ENCODE data around the gene PTPRK.

The PTPRK gene

DNA sequence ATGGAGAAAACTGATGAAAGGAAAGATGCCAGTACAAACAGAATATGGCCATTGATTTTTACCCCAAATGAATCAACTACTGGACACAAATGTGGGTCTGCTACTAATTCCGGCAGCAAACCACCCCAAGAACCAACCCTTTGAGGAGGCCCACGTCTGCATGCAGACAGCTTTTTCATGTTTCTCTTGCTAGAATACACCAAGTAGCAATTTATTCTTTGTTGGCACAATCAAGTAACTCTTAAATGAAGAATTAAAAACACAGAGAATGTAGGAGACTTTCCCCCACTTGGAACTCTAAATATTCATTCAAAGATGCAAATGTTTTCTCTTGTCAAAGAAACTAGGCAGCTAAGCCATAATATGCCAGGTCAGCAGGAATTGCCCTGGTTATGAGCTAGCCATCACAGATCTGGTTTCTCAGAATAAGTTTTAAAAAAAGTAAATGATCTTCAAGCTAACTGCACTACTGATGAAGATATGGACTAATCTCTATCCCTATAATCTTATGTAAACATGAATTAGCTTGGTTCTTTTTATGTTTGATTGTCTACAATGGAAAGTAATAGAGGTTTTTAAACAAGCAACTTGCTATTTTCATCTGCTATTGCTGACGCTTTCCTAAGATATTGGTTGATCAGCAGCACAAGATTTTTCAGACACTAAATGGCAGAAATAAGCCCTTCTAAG is 456.4 kb downstream of the PTPRK start:
- DNase-seq: no peak

DNA sequence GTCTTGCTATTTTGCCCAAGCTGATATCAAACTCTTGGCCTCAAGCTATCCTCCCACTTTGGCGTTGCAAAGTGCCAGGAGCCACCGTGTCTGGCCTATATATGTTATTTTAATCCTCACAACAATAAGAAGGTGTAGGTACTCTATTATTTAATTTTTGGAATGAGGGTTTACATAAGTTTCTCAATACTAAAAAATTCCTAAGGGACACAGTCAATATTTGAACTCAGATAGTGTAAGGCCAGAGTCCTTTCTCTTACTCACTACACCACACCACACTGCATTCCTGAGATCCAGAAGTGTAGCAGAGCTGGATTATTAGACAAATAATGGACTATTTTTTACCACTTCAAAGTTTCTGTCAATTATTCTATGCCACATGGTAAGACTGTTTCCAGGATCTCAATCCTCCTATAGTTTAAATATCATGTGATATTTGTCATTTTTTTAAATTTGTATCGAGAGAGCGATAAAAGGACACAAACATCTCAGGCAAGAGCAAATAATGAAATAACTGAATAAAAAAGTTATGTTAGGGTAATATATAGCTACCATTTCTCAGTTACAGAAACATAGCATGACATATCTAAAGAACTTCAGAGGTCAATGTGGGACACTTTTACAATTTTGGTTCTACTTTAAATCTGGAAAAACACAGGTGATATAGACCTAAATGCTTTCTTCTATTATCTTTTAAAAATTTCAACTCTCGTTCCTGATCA is 457.4 kb downstream of the PTPRK start:
- DNase-seq: no peak

DNA sequence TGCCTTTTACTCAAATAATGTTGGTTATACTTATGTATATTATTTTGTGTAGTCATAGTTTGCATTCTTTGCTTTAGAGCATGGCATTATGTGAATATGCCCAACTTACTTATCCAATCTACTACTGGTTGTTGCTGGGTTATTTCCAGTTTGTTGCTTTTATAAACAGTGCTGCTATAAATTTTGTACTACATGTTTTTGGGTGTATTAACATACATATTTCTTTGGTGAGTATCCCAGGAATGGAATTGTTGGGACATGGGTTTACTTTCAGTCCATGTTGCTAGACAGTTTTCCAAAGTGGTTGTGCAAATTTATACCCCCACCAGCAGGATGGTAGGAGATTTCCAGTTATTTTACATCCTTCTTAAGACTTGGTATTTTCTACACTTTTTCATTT is 462.5 kb downstream of the PTPRK start:
- no peak for DNase-seq

DNA sequence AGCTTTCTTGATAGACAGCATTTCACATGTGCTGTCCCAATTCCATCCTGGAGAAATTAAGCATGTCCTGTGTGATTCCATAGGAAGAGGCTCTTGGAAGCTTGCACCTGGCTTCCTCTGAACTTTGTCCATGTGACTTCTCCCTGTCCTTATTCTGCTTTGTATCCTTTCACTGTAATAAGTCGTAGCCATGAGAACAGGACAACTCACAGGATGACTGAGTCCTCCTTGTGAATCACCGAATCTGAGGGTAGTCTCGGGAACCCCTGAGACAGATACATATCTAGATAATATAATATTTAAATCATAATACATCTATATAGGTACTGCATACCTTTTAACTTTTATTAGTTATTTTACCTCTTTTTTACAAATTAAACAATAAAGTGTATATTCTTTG is 462.9 kb downstream of the PTPRK start:
- DNase-seq: no peak

DNA sequence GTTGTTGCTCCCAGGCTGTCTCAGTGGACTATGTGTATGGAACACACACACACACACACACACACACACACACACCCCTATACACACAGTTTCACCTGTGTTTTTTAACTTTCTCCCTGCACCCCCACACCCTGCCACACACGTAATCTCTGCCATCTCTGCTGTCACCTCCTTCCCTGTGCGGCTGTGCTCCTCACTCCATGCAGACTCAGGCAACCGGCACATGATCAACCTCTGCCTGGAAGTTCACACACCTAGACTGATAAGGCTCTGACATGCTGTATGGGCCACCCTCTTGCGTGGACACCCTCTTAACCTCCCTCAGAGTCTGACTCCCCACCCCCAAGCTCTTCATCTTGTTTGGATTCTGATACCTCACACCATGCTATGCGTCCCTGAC is 467.3 kb downstream of the PTPRK start:
- DNase-seq: no peak

DNA sequence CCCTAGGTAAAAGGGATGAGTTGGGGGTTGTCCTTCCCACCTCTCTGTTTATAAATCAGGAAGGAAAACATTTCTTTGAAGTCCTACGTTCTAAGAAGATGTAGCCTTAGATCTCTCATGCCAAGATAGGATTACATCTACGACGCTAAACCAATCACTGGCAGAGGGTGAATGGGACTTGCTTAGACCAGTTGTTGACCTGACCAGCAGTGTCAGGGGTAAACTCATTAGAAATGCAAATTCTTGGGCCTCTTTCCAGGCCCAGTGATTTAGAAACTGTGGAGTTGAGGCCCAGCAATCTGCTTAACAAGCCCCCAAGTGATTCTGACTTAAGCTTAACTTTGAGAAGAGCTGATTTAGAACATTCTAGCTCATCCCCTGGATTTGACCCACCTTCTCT is 472.4 kb downstream of the PTPRK start:
- DNase-seq: no peak

DNA sequence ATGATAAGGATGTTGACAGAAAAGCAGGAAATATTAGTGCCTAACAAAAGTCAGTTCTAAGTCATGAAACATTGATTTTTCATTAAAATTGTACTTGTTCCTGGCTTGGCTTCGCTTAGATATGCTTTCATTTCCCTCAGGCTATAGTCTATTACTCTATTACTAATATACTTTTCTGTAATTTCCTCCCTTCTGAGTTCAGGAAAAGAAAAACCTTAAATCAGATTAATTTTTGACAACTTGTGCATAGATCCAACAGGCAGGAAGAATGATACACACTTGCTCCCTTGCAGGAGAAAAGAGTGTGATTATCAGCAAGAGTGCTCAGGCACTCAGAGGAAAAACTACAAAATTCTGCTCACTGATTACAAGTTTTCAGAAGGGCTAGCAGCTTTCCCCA is 474.4 kb downstream of the PTPRK start:
- DNase-seq: no peak

DNA sequence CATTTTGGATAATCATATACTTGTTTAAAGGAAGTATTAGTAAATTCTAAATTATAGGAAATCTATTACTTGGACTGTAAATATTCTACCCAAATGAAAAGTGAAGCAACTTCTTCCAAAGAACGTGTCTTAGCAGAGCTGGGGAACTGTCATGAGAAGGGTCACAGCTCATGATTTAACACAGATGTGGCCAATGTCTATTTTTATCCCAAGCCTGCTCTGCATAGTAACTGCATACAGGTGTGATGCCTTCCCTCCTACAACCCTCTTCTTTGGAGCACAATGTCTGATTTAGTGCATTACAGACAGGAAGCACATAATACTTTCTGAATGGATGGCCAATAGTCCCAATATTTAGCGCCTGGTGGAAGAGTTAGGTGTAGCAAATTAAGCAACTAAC is 480.9 kb downstream of the PTPRK start:
- no peak for DNase-seq

DNA sequence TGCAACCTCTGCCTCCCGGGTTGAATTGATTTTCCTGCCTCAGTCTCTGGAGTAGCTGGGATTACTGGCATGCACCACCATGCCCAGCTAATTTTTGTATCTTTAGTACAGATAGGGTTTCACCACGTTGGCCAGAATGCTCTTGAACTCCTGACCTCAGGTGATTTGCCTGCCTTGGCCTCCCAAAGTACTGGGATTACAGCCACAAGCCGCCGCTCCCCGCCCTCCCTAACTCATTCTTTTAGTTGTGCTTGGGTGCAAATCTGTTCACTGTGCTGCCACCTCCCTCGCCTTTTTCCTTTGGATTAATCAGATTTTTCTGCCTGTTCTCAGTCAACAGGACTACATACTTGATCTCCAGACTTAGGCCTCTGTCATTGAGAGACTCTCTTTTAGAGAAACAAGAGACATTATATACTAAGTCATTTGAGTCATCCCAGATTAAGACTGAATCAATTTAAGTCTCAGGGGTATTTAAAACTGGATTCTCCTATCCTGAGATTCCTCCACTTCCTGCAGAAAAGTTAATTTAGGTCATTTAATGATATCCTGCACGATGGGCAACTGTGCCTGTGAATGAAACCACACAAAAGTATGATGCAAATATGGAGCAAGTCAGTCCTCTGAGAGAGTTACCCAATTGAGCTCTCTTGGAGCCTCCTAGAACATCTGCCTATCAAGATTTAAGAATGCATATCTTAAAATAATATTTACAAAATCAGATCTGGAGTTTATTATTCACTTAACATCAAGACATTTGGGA is 483.4 kb downstream of the PTPRK start:
- DNase-seq: no peak

DNA sequence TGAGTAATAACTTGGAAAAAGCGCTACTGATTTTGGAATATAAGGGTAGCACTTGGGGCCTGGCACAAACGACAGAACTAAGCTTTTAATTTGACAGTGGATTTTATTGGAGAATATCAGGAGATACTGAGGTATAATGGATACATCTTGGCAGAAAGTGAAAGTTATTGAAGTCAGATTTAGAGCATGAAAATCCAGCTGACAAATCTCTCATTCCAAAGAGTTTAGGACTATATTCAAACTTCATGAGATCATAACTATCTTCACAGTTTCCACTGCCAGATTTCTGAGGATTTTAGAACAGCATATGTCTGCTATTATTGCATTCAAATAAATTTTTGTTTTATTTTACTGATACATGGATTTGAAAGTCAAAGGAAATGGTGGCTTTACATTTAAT is 487.2 kb downstream of the PTPRK start:
- DNase-seq: no peak

DNA sequence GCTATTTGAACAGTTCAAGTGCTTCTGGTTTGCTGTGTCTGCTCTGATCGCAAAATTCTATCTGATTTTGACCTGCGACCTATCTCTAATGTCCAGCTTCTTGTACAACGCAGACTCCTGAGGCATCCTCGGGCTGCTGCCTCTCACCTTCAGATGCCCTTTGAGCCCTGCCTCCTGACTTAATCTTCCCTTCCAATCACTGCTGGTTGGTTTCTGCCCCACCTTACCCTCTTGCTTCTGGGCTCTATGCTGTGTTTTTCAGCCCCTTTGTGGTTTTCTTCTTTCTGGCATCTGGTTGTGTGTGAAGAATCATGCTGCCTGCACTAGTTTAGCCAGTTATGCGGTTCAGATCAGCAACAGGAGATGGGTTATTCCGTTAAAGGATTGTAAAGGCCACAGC is 488.4 kb downstream of the PTPRK start:
- no peak for DNase-seq

DNA sequence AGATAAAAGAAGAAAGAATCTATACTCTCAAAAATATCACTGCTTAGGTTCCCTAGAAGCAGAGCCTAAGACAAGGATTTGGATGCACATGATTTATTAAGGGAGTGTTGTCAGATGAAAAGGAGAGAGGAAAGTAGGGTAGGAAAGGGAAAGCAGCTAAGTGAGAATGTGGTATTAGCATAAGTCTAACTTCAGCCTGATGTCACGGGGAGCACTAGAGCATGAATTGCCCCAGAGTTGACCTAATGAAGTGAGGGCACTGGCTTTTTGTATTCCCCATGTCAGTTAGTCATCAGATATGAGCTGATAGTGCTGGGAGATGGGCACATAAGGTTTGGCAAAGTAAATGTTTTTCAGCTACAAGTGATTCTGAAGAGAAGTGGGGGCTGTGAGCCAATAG is 490.6 kb downstream of the PTPRK start:
- no peak for DNase-seq

DNA sequence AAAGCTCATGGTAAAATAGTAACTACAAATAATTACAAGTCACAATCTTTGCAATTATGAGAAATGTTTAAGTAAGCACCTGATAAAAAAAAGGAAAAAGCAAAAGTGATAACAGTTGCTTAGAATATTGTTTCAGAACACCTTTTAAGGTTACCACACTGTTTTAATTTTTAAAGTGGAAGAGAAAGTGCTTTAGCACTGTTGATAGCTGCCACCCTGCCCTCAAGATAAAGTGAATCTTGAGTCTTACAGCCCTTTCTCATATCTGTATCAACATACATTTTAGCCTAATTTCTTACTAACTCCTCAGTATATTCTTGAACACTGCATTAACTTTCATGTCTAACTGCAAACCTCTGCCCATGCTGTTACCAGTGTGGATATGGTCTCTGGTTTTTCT is 492.2 kb downstream of the PTPRK start:
- no peak for DNase-seq

DNA sequence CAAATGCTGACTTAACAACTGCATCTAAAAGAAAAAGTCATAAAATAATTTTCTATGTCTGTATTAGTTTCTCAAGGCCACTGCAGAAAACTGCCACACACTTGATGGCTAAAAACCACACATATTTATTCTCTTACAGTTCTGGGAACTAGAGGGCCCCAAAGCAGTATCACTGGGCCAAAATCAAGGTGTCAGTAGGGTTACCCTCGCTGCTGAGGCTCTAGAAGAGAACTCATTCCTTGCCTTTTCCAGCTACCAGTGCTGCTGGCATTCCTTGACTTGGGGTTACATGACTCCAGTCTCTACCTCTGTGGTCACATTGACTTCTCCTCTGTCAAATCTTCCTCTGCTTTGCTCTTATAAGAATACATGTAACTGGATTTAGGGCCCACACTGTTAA is 494.9 kb downstream of the PTPRK start:
- DNase-seq: no peak

DNA sequence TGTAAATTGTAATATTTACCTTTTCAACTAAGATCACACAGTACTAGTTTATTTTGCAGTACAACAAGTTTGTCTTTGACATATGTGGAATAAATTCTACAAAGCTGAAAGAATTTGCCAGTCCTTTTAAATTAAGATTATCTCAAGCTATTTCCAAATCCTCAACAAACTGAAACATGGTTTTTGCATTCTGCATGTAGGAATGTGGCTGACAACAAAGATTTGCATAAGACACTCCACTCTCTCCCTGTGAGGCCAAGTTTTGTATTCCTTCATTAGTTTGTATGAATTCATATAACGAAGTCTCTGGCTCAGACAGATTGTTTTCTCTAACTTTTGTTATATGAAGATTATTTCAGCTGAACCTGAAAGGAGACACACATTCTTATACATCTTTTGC is 495.4 kb downstream of the PTPRK start:
- no peak for DNase-seq

DNA sequence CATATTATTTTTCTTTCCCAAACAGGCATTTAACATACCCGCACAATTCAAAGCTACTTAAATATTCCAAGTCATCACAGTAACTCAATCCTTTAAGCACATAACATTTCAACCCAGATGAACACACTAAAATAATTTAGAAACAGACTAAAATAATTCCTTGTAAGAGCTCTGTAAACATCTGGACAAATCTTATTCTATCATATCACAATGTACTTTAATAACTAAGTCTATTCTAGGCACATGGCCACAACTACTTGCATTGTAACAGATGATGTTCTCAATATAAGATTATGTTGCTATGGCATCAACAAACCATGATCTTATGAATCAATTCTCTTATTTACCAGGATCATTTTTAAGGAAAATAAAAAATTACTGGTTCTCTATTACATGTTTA is 496.4 kb downstream of the PTPRK start:
- no peak for DNase-seq

DNA sequence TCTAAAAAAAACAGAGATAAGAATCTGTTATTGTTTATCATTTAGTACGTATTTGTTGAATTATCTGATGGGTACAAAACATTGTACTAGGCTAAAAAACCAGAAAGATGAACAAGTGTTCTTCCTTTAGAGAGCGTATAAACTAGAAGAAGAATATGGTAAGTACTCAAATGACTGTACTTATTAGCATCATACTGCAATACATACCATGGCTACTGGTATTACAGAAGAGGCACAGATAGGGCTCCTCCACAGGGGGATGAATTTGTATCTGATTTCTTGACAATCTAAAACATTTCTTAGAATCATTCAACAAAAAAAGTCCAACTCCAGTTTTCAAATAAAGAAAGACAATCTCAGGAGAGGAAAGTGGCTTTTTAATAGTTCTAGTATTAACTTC is 501.6 kb downstream of the PTPRK start:
- DNase-seq: no peak

DNA sequence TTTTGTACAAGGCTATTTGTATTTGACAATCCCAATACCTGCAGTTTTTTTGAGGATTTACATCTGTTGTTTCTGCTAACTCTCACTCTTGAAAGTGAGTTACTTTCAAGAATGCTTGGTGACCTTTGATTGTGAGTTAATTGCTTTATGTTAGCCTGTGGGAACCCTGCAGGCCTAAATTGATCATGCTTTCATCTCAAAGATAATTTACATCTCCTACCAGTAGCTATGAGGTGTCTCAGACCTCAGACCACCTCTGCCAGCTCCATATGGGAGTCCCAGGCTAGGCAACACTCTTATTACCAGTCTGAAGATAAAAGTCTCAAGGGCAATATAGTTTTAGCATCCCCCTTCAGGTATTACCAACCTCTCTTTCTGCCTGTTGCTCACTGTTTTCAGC is 503.1 kb downstream of the PTPRK start:
- no peak for DNase-seq

DNA sequence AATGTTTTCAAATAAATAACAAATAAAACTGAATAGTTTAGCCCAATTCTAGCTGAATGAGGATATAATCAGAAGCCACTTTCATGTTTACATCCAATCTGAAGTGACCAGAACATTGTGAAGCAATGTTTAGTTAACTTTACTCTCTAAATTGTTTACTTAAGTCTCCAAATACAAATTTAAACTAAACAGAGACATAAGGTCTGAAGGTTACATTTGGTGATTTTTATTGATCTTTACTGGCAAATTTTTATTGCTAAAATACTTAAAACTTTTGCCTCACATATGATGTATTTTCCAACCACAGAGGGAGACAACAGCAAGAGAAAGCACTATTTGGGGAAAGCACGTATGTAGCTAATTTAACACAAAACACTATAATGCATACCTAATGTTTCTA is 512.7 kb downstream of the PTPRK start:
- DNase-seq: no peak

DNA sequence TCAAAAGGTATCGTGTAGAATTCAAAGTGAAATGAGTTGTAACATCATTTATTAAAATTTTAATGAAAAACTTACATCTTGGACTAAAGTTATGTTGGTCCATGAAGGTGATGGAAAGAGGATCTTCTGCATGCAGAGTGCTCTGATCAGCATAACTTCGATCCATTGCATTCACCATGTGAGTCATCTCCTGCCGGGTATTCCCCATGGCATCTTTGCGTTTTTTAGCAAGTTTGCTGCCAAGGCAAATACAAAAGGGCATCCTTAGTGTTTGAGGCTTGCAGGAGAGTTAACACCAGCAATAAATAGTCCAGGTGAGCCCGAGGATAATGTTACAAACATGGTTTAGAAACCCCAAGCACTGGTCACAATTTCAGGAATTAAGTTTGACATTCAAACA is 515.4 kb downstream of the PTPRK start:
- no peak for DNase-seq

DNA sequence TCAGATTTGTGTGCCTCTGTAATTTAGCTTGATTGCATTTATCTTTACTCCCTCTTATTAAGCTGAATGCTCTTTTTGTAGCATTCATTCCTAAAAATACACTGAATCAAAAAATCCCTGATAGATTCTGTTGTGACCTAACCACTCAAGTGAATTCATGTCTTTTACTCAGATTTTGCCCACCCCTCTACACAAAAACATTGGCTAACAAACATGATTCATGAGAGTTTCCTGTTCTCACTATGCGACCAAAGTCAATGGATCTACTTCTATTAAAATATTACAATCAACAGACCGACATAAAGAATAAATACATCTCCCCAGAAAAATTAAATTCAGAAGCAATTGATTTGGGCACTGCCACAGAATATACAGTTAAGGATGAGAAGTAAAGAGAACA is 520.0 kb downstream of the PTPRK start:
- no peak for DNase-seq

DNA sequence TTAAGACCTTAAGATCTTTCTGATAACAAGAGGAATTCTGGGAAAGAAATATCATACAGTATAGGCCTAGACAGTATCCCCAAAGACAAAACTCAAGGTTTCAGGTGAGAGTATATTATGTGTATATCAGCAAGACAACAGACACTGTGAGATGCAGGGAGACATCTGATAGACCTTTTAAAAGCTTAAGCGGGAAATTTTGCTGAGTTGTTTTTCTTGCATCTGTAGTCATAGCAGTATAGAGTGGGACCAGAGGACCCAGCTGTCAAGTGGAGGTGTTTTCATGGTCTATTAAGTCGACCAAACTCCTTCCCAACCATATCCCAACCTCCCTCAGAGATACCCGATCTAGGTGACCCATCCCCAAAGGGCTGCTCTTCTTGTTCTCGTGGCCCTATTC is 521.4 kb downstream of the PTPRK start:
- DNase-seq: no peak

DNA sequence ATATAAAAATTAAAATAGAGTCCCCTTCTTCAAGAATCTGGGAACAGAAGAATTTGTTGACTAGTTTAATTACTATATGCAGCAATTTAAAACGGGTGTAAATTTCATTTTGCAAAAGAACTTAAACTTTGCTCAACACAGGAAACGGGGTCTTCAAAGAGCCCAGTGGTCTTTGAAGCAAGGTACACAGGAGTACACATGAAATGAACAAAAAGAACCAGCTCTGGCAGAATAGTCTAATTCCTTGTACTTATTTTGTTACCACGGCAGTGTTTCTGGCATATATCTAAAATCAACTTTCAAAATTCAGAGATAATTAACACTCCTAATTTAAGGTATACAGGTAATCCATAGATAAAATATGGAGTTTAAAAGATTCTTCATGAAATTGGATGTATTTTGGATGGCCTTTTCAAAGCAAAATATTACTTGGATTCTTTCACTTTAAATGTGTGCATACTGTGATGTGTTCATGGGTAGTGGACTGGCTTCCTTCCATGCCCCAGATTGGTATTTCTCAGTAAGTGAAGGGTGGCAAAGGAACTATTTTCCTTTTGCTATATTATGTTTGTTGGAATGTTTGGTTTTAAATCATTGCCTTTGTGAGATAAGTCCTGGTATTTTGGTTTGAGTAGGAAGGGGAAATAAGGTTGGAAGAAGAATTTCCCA is 522.8 kb downstream of the PTPRK start:
- no peak for DNase-seq

DNA sequence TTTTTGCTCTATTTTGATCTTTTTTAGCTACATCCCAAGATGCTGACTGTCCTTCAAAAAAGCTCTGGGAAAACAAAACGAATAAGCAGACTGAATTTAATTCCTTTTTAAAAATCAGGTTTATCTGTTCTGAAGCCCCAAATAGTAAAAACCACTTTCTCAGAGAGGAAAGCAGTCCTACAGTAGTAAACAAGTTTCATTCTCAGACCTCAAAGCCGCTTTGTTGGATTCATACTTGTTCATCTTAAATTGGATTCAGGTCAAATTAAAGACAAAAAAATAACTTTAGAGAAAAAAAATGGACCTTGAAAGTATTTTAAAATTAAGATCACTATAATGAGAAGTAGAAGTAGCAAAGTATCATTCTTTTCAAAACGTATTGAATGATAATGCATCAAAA is 523.5 kb downstream of the PTPRK start:
- no peak for DNase-seq

Data from NCI-H1105 treated with DMSO at 0.1 percent for 48 hours (cell line).